Lung (tissue), 12 donors: ENCODE results near the gene AMOTL2. TPM values are rescaled to one million over a fixed set of nuclear protein-coding genes. Genes with fewer than 3 reads are reported as not detected.

Experiments
- ATAC-seq: fragments of 200-7000 bp; cut with Tn5 transposase; one replicate; pipeline ENCODE4 v1.9.1; 2020; ENCODE audit warnings: moderate number of reproducible peaks; ENCODE audit not compliant: insufficient read depth, low FRiP score
- DNase-seq, 3 donors: peaks; one replicate each; pipeline ENCODE4 v3.0.0-alpha.2; 2013 to 2017
- H3K27ac ChIP-seq, 2 donors: one replicate each; pipeline ENCODE4 v1.5.1; 2013; ENCODE audit warnings: mild to moderate bottlenecking in 2 of 2, moderate library complexity in 2 of 2, control low read depth in 1 of 2, inconsistent platforms in 1 of 2, low read depth in 1 of 2, low read length in 1 of 2
- H3K27me3 ChIP-seq, 3 donors: one replicate each; pipeline ENCODE4 v1.5.1; 2013; ENCODE audit warnings: low read length in 2 of 3; ENCODE audit not compliant: control insufficient read depth in 3 of 3, insufficient read depth in 3 of 3
- H3K36me3 ChIP-seq, 4 donors: one replicate each; pipeline ENCODE4 v1.5.1; 2013; ENCODE audit warnings: low read length in 4 of 4, mild to moderate bottlenecking in 1 of 4, moderate library complexity in 1 of 4; ENCODE audit not compliant: control insufficient read depth in 4 of 4, insufficient read depth in 4 of 4
- H3K4me1 ChIP-seq, 5 donors: one replicate each; pipeline ENCODE4 v1.5.1; 2013; ENCODE audit warnings: low read length in 5 of 5, mild to moderate bottlenecking in 2 of 5, moderate library complexity in 1 of 5; ENCODE audit not compliant: control insufficient read depth in 5 of 5, insufficient read depth in 5 of 5
- H3K4me3 ChIP-seq: one replicate; pipeline ENCODE4 v1.5.1; 2013; ENCODE audit warnings: mild to moderate bottlenecking, control low read depth, moderate library complexity
- H3K9ac ChIP-seq, 2 donors: one replicate each; pipeline ENCODE4 v1.5.1; 2013; ENCODE audit warnings: low read length in 2 of 2, control low read depth in 1 of 2; ENCODE audit not compliant: insufficient read depth in 1 of 2
- H3K9me3 ChIP-seq, 4 donors: one replicate each; pipeline ENCODE4 v1.5.1; 2013; ENCODE audit warnings: low read length in 3 of 4, mild to moderate bottlenecking in 1 of 4, moderate library complexity in 1 of 4; ENCODE audit not compliant: control insufficient read depth in 4 of 4, insufficient read depth in 3 of 4
- WGBS, 2 donors: extraction: QIAGEN DNeasy Blood & Tissue Kit; methylation state at CpG; one replicate each; pipeline ENCODE4 v1.1.7; 2013; 5-methylcytosine and 5-hydroxymethylcytosine counted together
- polyA plus RNA-seq, 2 donors: library from polyadenylated mRNA; stranded (reverse); fragments of 200-250 nt; gene quantifications; one replicate each; pipeline ENCODE4 v1.2.1, GENCODE V29; 2013
- total RNA-seq, 2 donors: library from RNA; depleted of rRNA in 1 of 2; stranded (reverse); fragments of >200 nt in 1 of 2; gene quantifications; one replicate each; pipeline ENCODE4 v1.2.1, GENCODE V29; 2014 to 2021
- TF ChIP-seq, protein P1 (sequence below): IDR thresholded peaks from 2 replicates; pipeline ENCODE4 v1.5.1; 2012; ENCODE audit warnings: mild to moderate bottlenecking; ENCODE audit errors: control extremely low read depth, extremely low read depth
- donor health status: control.
- donor health status: control.
- donor health status: Bipolar disorder and iron deficiency.
- donor health status: healthy.
- donor health status: DM: yes; HTN: yes; CAD: no.

AMOTL2 gene
- total and polyA plus RNA-seq, 4 donors = 27.4 to 129 (median 75.9) TPM

DNA sequence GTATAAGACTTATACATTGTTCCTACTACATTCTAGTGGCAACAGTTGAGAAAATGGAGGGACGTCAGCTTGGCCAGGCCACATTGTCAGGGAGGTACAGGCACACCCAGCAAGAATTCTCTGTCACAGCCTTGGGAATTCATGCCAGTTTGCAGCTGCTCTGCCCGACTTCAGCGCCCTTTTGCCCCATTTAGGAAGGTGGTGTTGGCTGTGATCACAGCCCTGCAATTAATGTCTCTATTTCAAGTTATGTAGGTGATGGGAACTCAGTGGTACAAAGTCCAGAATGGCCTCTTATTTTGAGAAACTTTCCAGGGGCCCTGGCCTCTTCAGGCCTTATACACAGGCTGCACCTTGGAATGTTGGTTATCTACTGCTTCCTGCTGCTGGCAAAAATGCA, 26.7 kb downstream of the AMOTL2 start:
- peaks cover 0 to 5% (median 0%) of the 10 kb centered on the region in 4 donors for H3K9me3 ChIP-seq
- no peak overlapping the region for H3K9ac ChIP-seq
- peaks cover 0 to 25% (median 0%) of the 10 kb centered on the region in 5 donors for H3K4me1 ChIP-seq
- peaks cover 0 to 1% (median 0%) of the 10 kb centered on the region in 4 donors for H3K36me3 ChIP-seq
- no peak for DNase-seq
- TF ChIP-seq, protein P1, sequence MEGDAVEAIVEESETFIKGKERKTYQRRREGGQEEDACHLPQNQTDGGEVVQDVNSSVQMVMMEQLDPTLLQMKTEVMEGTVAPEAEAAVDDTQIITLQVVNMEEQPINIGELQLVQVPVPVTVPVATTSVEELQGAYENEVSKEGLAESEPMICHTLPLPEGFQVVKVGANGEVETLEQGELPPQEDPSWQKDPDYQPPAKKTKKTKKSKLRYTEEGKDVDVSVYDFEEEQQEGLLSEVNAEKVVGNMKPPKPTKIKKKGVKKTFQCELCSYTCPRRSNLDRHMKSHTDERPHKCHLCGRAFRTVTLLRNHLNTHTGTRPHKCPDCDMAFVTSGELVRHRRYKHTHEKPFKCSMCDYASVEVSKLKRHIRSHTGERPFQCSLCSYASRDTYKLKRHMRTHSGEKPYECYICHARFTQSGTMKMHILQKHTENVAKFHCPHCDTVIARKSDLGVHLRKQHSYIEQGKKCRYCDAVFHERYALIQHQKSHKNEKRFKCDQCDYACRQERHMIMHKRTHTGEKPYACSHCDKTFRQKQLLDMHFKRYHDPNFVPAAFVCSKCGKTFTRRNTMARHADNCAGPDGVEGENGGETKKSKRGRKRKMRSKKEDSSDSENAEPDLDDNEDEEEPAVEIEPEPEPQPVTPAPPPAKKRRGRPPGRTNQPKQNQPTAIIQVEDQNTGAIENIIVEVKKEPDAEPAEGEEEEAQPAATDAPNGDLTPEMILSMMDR = no peak
- no peak overlapping the region for H3K27ac ChIP-seq
- no peak overlapping the region for H3K4me3 ChIP-seq
- H3K27me3 ChIP-seq = no peaks in the 10 kb centered on the region
- no peak for ATAC-seq
- 92% methylated on average over 3 of the region's 3 CpGs for whole genome bisulfite sequencing, 2 donors

DNA sequence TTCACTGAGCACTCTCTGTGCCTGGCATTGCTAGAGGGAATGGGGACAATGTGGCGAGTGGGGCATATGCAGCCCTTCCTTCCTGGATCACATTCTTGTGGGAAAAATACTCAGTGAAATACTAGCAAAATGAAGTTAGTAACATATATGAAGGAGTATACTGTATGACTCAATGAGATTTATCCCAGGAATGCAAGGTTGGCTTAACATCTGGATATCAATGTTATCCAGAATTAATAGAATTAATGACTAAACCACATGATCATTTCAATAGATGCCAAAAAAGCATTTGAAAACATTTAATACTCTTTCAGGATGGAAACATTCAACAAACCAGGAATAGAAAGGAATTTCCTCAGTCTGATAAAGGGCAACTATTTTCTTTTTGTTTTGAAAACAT, 27.5 kb downstream of the AMOTL2 start:
- Histone ChIP-seq H3K9me3 (peaks cover 0 to 5% (median 0%) of the 10 kb centered on the region in 4 donors), H3K4me3 (no peak overlapping the region), H3K36me3 (peaks cover 0 to 1% (median 0%) of the 10 kb centered on the region in 4 donors), H3K27ac (no peak overlapping the region), H3K4me1 (peaks cover 0 to 22% (median 0%) of the 10 kb centered on the region in 5 donors), H3K27me3 (no peaks in the 10 kb centered on the region), H3K9ac (no peak overlapping the region)
- ATAC-seq (no peak), DNase-seq (no peak)
- TF ChIP-seq, protein P1 = no peak
- WGBS, 2 donors = 46 to 49% methylated on average over 1 of the region's 1 CpG

DNA sequence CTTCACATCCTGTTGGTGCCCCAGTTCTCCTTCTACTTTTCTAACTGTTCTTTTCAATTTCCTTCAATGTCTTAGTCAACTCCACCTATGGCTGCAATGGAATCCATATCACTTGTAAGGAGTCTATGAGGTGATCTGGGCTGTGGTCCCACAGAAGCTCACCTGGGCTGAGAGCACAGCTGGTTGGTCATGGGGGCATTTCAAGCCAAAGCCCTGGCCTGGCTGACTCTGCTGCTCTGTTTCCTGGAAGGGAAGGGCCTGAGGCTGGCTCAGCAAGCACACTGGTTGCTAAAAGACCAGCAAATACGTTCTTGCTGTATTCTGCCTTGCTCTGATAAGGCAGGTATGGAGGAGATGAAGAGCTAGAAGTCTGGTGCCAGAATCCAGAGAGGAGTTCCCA, 29.0 kb downstream of the AMOTL2 start:
- Histone ChIP-seq H3K27ac (no peak overlapping the region), H3K9ac (no peak overlapping the region), H3K4me3 (no peak overlapping the region), H3K36me3 (peaks cover 0 to 1% (median 0%) of the 10 kb centered on the region in 4 donors), H3K27me3 (no peaks in the 10 kb centered on the region), H3K9me3 (peaks cover 0 to 5% (median 0%) of the 10 kb centered on the region in 4 donors), H3K4me1 (peaks cover 0 to 16% (median 0%) of the 10 kb centered on the region in 5 donors)
- TF ChIP-seq, protein P1 = no peak
- DNase-seq (no peak), ATAC-seq (no peak)
- WGBS, 2 donors = 58 to 75% methylated on average over 1 of the region's 1 CpG

DNA sequence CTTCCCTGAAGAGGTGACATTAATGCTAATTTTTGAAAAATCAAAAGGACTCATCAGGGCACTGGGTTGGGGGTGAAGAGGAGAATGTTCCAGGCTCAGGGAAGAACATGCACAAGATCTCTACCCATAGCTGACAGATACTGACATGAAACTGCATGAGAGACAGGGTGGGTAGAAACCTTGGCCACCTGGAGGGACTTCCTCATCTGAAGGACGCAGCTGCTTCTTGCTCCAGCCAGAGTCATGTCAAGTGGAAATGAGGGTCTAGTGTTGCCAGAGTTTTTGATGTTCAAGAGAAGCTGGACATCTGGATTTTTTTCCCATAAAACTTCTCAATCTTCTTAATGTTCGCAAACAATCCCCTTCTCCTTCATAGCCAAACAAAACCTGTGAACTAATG, 29.7 kb downstream of the AMOTL2 start:
- Histone ChIP-seq H3K36me3 (peaks cover 0 to 1% (median 0%) of the 10 kb centered on the region in 4 donors), H3K9me3 (peaks cover 0 to 5% (median 0%) of the 10 kb centered on the region in 4 donors), H3K4me3 (no peak overlapping the region), H3K27ac (no peak overlapping the region), H3K27me3 (no peaks in the 10 kb centered on the region), H3K9ac (no peak overlapping the region), H3K4me1 (peaks cover 0 to 15% (median 0%) of the 10 kb centered on the region in 5 donors)
- ATAC-seq = no peak
- WGBS, 2 donors = 71% methylated on average over 2 of the region's 2 CpGs
- TF ChIP-seq, protein P1 = no peak
- no peak for DNase-seq
